ENCODE measurements around the gene LST1. TPM values are rescaled to one million over a fixed set of nuclear protein-coding genes. Genes with fewer than 3 reads are reported as not detected.

The LST1 gene
- total and polyA plus RNA-seq, 2 donors (not counting 1 experiment from before 2014, with no cell fraction given): not detected

DNA sequence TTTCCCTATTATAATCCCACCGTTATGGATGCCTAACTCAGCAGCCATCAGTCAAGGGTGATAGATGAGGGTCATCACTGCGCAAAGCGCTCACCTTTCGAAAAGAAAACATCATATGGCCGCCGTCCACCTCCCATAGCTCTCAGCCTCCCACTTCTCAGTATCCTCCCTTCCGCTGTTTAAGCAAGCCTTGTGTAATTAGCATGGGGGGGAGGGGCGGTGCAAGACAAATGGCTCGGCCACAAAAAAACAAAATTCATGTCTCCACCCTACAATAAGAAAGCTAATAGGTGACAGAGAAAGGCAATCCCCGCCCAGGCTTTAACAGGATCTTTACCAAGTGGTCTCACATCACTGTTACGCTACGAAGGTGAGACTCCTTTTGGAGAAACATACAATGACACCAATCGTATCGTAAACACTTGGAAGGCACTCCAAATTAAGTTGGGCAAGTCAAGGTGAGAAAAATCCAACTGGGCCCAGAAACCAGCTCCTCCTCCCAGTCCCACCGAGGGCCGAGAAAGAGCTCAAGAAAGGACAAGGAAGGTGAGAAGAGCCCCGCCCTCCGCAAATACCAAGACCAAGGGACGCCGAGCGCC lies 44.9 kb upstream of the LST1 start:
- no peak overlapping the region for H2AFZ ChIP-seq (ENCODE audit: low read length)
- TF ChIP-seq, protein P1, sequence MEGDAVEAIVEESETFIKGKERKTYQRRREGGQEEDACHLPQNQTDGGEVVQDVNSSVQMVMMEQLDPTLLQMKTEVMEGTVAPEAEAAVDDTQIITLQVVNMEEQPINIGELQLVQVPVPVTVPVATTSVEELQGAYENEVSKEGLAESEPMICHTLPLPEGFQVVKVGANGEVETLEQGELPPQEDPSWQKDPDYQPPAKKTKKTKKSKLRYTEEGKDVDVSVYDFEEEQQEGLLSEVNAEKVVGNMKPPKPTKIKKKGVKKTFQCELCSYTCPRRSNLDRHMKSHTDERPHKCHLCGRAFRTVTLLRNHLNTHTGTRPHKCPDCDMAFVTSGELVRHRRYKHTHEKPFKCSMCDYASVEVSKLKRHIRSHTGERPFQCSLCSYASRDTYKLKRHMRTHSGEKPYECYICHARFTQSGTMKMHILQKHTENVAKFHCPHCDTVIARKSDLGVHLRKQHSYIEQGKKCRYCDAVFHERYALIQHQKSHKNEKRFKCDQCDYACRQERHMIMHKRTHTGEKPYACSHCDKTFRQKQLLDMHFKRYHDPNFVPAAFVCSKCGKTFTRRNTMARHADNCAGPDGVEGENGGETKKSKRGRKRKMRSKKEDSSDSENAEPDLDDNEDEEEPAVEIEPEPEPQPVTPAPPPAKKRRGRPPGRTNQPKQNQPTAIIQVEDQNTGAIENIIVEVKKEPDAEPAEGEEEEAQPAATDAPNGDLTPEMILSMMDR (conservative IDR thresholded peaks at IDR 0.05 in 1 of 2, IDR thresholded peaks at IDR 0.05 in 1 of 2; ENCODE audit: low read depth in 1 of 2, low read length in 2 of 2): no peak
- no peaks in the 10 kb centered on the region for H3K9me3 ChIP-seq (ENCODE audit: control insufficient read depth, insufficient read depth, low read depth, low read length)
- DNase-seq (ENCODE audit: low read depth in 2 of 2): peak; percentile 48 to 73
- H3K36me3 ChIP-seq (ENCODE audit: control insufficient read depth, insufficient read depth, low read length): peaks cover 14% of the 10 kb centered on the region
- H3K27ac ChIP-seq (ENCODE audit: insufficient read depth, low read length): peak overlapping the region; percentile 96
- H3K27me3 ChIP-seq (ENCODE audit: control insufficient read depth, insufficient read depth, low read length): no peaks in the 10 kb centered on the region
- peak overlapping the region; percentile 82 for H3K9ac ChIP-seq (ENCODE audit: insufficient read depth, low read length)
- H3K4me3 ChIP-seq (replicated peaks in 1 of 4; ENCODE audit: control extremely low read depth in 1 of 4, insufficient read depth in 1 of 4, low read depth in 3 of 4, low read length in 4 of 4): peak overlapping the region; percentile 74 to 96 (median 88)
- H3K4me1 ChIP-seq (ENCODE audit: control insufficient read depth, extremely low read depth, insufficient read depth, low read length): peaks cover 7% of the 10 kb centered on the region
- peaks cover 56% of the 10 kb centered on the region for H3K79me2 ChIP-seq (ENCODE audit: control insufficient read depth, insufficient read depth, low read length)
- peaks cover 1% of the 10 kb centered on the region for H4K20me1 ChIP-seq (ENCODE audit: control insufficient read depth, extremely low read depth, insufficient read depth, low read length)
- H3K4me2 ChIP-seq (ENCODE audit: extremely low read depth, insufficient read depth, low read length): peak overlapping the region; percentile 97

DNA sequence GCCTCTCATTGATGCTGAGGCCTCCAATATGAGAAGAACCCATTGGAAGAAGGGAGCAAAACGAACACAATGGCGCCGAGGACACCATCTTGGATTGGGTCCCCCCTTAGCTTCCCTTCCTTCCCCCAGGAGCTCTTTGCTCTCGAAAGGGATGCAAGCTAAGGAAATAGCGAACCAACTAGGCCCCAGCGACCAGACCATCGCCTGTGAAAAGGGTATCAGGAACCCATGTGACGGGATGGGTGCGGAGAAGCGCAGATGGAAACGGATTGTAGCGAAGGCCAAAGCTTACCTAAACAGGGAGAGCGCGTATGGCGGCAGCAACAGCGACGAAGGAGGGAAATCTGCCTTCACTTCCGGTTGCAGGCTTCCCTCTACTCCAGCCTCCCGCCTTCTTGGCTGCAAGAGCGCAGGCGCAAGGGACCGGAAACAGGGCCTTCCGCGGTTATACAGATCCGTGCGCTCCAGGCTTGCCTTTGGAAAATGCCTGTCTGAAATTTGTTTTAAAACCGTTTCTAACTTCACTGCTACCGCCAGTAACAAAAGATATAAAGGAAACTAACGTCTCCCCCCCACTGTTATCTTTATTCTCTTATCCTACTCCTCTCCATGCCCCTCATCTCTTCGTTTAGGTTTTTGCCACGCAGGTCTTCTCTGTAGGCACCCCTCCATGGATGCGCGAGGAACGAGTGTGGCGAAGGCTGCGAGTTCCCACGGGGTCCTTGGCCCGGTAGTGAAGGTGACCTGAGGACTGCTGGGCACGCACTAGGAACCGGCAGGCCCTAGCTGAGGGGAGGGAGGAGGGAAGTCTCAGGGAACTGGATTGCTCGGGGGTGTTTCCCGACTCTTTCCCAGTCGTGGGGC lies 44.2 kb upstream of the LST1 start, which contains the start of gene DDX39B:
TSS of gene DDX39B (minus strand) at position 346 of the 864 bp plus-strand sequence. CDS start 1,471 bp downstream, outside the sequence.
- H3K27me3 ChIP-seq (ENCODE audit: control insufficient read depth, insufficient read depth, low read length): no peaks in the 10 kb centered on the region
- TF ChIP-seq, protein P1 (conservative IDR thresholded peaks at IDR 0.05 in 1 of 2, IDR thresholded peaks at IDR 0.05 in 1 of 2; ENCODE audit: low read depth in 1 of 2, low read length in 2 of 2): no peak
- no peak for TF ChIP-seq EZH2 (IDR thresholded peaks at IDR 0.05; ENCODE audit: low read length, missing control alignments)
- peak within 1 kb of the TSS; percentile 97 for H3K4me2 ChIP-seq (ENCODE audit: extremely low read depth, insufficient read depth, low read length)
- peak within 1 kb of the TSS; percentile 74 to 96 (median 88) for H3K4me3 ChIP-seq (replicated peaks in 1 of 4; ENCODE audit: control extremely low read depth in 1 of 4, insufficient read depth in 1 of 4, low read depth in 3 of 4, low read length in 4 of 4)
- DNase-seq (ENCODE audit: low read depth in 2 of 2): peak; percentile 96 to 99
- H3K79me2 ChIP-seq (ENCODE audit: control insufficient read depth, insufficient read depth, low read length): peaks cover 49% of the 10 kb centered on the region
- peaks cover 12% of the 10 kb centered on the region for H3K36me3 ChIP-seq (ENCODE audit: control insufficient read depth, insufficient read depth, low read length)
- peaks cover 7% of the 10 kb centered on the region for H3K4me1 ChIP-seq (ENCODE audit: control insufficient read depth, extremely low read depth, insufficient read depth, low read length)
- H2AFZ ChIP-seq (ENCODE audit: low read length): peak within 1 kb of the TSS; percentile 70
- peak within 1 kb of the TSS; percentile 96 for H3K27ac ChIP-seq (ENCODE audit: insufficient read depth, low read length)
- peaks cover 1% of the 10 kb centered on the region for H4K20me1 ChIP-seq (ENCODE audit: control insufficient read depth, extremely low read depth, insufficient read depth, low read length)
- H3K9me3 ChIP-seq (ENCODE audit: control insufficient read depth, insufficient read depth, low read depth, low read length): no peaks in the 10 kb centered on the region
- H3K9ac ChIP-seq (ENCODE audit: insufficient read depth, low read length): peak within 1 kb of the TSS; percentile 82

DNA sequence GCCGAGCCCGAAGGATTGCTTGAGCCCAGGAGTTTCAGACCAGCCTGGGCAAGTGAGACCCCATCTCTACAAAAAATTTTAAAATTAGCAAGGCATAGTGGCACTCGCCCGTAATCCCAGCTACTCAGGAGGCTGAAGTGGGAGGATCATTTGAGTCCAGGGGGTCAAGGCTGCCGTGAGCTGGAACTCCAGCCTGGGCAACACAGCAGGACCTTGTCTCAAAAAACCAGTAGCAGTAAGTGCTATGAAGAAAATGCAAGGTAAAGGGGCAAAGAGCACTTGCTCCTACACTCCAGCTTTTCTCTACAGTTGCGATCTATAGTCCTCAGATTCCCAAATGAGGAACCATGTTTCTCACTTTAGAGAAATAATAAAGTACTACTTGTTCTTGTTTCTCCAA lies 42.4 kb upstream of the LST1 start:
- TF ChIP-seq EZH2 (IDR thresholded peaks at IDR 0.05; ENCODE audit: low read length, missing control alignments): no peak
- TF ChIP-seq, protein P1 (conservative IDR thresholded peaks at IDR 0.05 in 1 of 2, IDR thresholded peaks at IDR 0.05 in 1 of 2; ENCODE audit: low read depth in 1 of 2, low read length in 2 of 2): no peak
- no peak overlapping the region for H3K4me2 ChIP-seq (ENCODE audit: extremely low read depth, insufficient read depth, low read length)
- H3K79me2 ChIP-seq (ENCODE audit: control insufficient read depth, insufficient read depth, low read length): peaks cover 40% of the 10 kb centered on the region
- H4K20me1 ChIP-seq (ENCODE audit: control insufficient read depth, extremely low read depth, insufficient read depth, low read length): peaks cover 1% of the 10 kb centered on the region
- no peak overlapping the region for H2AFZ ChIP-seq (ENCODE audit: low read length)
- H3K4me1 ChIP-seq (ENCODE audit: control insufficient read depth, extremely low read depth, insufficient read depth, low read length): peaks cover 13% of the 10 kb centered on the region
- peaks cover 4% of the 10 kb centered on the region for H3K36me3 ChIP-seq (ENCODE audit: control insufficient read depth, insufficient read depth, low read length)
- no peaks in the 10 kb centered on the region for H3K27me3 ChIP-seq (ENCODE audit: control insufficient read depth, insufficient read depth, low read length)
- DNase-seq (ENCODE audit: low read depth in 2 of 2): no peak
- no peak overlapping the region for H3K27ac ChIP-seq (ENCODE audit: insufficient read depth, low read length)
- no peak overlapping the region for H3K4me3 ChIP-seq (replicated peaks in 1 of 4; ENCODE audit: control extremely low read depth in 1 of 4, insufficient read depth in 1 of 4, low read depth in 3 of 4, low read length in 4 of 4)
- no peaks in the 10 kb centered on the region for H3K9me3 ChIP-seq (ENCODE audit: control insufficient read depth, insufficient read depth, low read depth, low read length)
- H3K9ac ChIP-seq (ENCODE audit: insufficient read depth, low read length): no peak overlapping the region
